Gastrocnemius medialis (tissue), 4 donors: ENCODE measurements around the gene ZNF423.

Experiments
- CTCF ChIP-seq, 5 experiments: fragments of 450-650 bp in 3 of 5; fragments of 200-600 bp in 2 of 5; sonication (generic) in 2 of 5; IDR thresholded peaks in 4 of 5; conservative IDR thresholded peaks in 1 of 5; 1 replicate in 4 of 5; 2 replicates in 1 of 5; pipeline ENCODE4 v1.5.1; 2016 to 2019; ENCODE audit warnings: antibody characterized with exemption in 5 of 5, mild to moderate bottlenecking in 3 of 5, moderate library complexity in 3 of 5
- POLR2A ChIP-seq, 2 donors: fragments of 450-650 bp; IDR thresholded peaks; one replicate each; pipeline ENCODE4 v1.6.1; 2017; ENCODE audit warnings: antibody characterized with exemption in 2 of 2, mild to moderate bottlenecking in 2 of 2, moderate library complexity in 2 of 2

GRCh38 chr16:49869731-49870130 lies 13.8 kb upstream of the ZNF423 start:
- TF ChIP-seq CTCF (IDR thresholded peaks at IDR 0.05 in 4 of 5, conservative IDR thresholded peaks at IDR 0.05 in 1 of 5) (no peak), POLR2A (IDR thresholded peaks at IDR 0.05) (no peak)
